ENCODE measurements around the gene HKDC1.

GRCh38 chr10:69262292-69262751 is 42.2 kb downstream of the HKDC1 start:
- no peak for TF ChIP-seq ZFP30 (CRISPR knock-in tag; IDR thresholded peaks at IDR 0.05)
- TF ChIP-seq GLIS3 (CRISPR knock-in tag; IDR thresholded peaks at IDR 0.05), result no peak
- TF ChIP-seq ISL1 (CRISPR knock-in tag; IDR thresholded peaks at IDR 0.05), result no peak
- no peak for TF ChIP-seq PATZ1 (CRISPR knock-in tag; IDR thresholded peaks at IDR 0.05; ENCODE audit: borderline replicate concordance)
- no peak for TF ChIP-seq ARNTL (CRISPR knock-in tag; IDR thresholded peaks at IDR 0.05; ENCODE audit: borderline replicate concordance, low read depth)
- no peak for TF ChIP-seq ZFP3 (CRISPR knock-in tag; IDR thresholded peaks at IDR 0.05)
- TF ChIP-seq CREB5 (CRISPR knock-in tag; IDR thresholded peaks at IDR 0.05; ENCODE audit: low read depth), result no peak
- no peak for TF ChIP-seq RARB (CRISPR knock-in tag; IDR thresholded peaks at IDR 0.05)
- TF ChIP-seq BACH2 (CRISPR knock-in tag; IDR thresholded peaks at IDR 0.05; ENCODE audit: borderline replicate concordance), result no peak
- no peak for TF ChIP-seq ZC3H10 (CRISPR knock-in tag; IDR thresholded peaks at IDR 0.05)
